Fibroblast of lung (primary cell): ENCODE measurements around the gene PDGFA. TPM values are rescaled to one million over a fixed set of nuclear protein-coding genes. Genes with fewer than 3 reads are reported as not detected.

Experiments used
- DNase-seq, 2 donors: peaks; one replicate each; pipeline versions ENCODE4 v3.0.0 to v3.0.0-alpha.2; 2010; ENCODE audit warnings: low read depth in 2 of 2
- H2AFZ ChIP-seq: 2 replicates; pipeline ENCODE4 v1.5.1; 2012; ENCODE audit warnings: low read length, control low read depth, inconsistent platforms
- H3K27ac ChIP-seq: 2 replicates; pipeline ENCODE4 v1.5.1; 2011; ENCODE audit warnings: low read length, control low read depth; ENCODE audit not compliant: insufficient read depth
- H3K27me3 ChIP-seq: 2 replicates; pipeline ENCODE4 v1.5.1; 2011; ENCODE audit warnings: mild to moderate bottlenecking, low read length; ENCODE audit not compliant: control insufficient read depth, insufficient read depth
- H3K36me3 ChIP-seq: 2 replicates; pipeline ENCODE4 v1.5.1; 2011; ENCODE audit warnings: low read length; ENCODE audit not compliant: control insufficient read depth, insufficient read depth
- H3K4me1 ChIP-seq: 2 replicates; pipeline ENCODE4 v1.5.1; 2011; ENCODE audit warnings: low read length; ENCODE audit not compliant: control insufficient read depth, insufficient read depth; ENCODE audit errors: extremely low read depth
- H3K4me2 ChIP-seq: 2 replicates; pipeline ENCODE4 v1.5.1; 2011; ENCODE audit warnings: low read length, control low read depth; ENCODE audit not compliant: insufficient read depth; ENCODE audit errors: extremely low read depth
- H3K4me3 ChIP-seq, 4 experiments: fragments of 200-600 bp in 1 of 4; sonication (generic) in 1 of 4; replicated peaks in 1 of 4; 2 replicates each; pipeline ENCODE4 v1.5.1; 2011 to 2016; ENCODE audit warnings: low read length in 4 of 4, low read depth in 3 of 4, mild to moderate bottlenecking in 3 of 4, control low read depth in 2 of 4, inconsistent platforms in 1 of 4, mixed read lengths in 1 of 4; ENCODE audit not compliant: insufficient read depth in 1 of 4; ENCODE audit errors: control extremely low read depth in 1 of 4
- H3K79me2 ChIP-seq: 2 replicates; pipeline ENCODE4 v1.5.1; 2012; ENCODE audit warnings: mild to moderate bottlenecking, low read length, inconsistent platforms; ENCODE audit not compliant: control insufficient read depth, insufficient read depth
- H3K9ac ChIP-seq: 2 replicates; pipeline ENCODE4 v1.5.1; 2011; ENCODE audit warnings: mild to moderate bottlenecking, low read length, control low read depth; ENCODE audit not compliant: insufficient read depth
- H3K9me3 ChIP-seq: 2 replicates; pipeline ENCODE4 v1.5.1; 2012; ENCODE audit warnings: low read depth, low read length; ENCODE audit not compliant: control insufficient read depth, insufficient read depth
- H4K20me1 ChIP-seq: 2 replicates; pipeline ENCODE4 v1.5.1; 2011; ENCODE audit warnings: low read length; ENCODE audit not compliant: control insufficient read depth, insufficient read depth; ENCODE audit errors: extremely low read depth
- EZH2 ChIP-seq: IDR thresholded peaks from 2 replicates; pipeline ENCODE4 v1.5.1; 2012; ENCODE audit warnings: low read length, control low read depth, mild to moderate bottlenecking; ENCODE audit errors: missing control alignments
- polyA plus RNA-seq, 2 donors: library from polyadenylated mRNA; depleted of rRNA in 1 of 2; stranded (reverse) in 1 of 2; unstranded in 1 of 2; fragments of >200 nt; gene quantifications; 2 replicates each; pipeline ENCODE4 v1.2.1, GENCODE V29; 2011 to 2012; ENCODE audit warnings: missing spikeins in 1 of 2
- total RNA-seq: library from RNA; depleted of rRNA; stranded (reverse); fragments of >200 nt; gene quantifications from 2 replicates; pipeline ENCODE4 v1.2.1, GENCODE V29; 2014
- TF ChIP-seq, protein P1 (sequence below), 2 donors: IDR thresholded peaks in 1 of 2; conservative IDR thresholded peaks in 1 of 2; 1 replicate in 1 of 2; 2 replicates in 1 of 2; pipeline ENCODE4 v1.5.1; 2011 to 2012; ENCODE audit warnings: low read length in 2 of 2, control low read depth in 1 of 2, inconsistent platforms in 1 of 2, low read depth in 1 of 2, mild to moderate bottlenecking in 1 of 2

Gene PDGFA
- total and polyA plus RNA-seq, 2 donors (not counting 1 experiment from before 2014, with no cell fraction given) = 13.5 to 16.9 TPM

DNA sequence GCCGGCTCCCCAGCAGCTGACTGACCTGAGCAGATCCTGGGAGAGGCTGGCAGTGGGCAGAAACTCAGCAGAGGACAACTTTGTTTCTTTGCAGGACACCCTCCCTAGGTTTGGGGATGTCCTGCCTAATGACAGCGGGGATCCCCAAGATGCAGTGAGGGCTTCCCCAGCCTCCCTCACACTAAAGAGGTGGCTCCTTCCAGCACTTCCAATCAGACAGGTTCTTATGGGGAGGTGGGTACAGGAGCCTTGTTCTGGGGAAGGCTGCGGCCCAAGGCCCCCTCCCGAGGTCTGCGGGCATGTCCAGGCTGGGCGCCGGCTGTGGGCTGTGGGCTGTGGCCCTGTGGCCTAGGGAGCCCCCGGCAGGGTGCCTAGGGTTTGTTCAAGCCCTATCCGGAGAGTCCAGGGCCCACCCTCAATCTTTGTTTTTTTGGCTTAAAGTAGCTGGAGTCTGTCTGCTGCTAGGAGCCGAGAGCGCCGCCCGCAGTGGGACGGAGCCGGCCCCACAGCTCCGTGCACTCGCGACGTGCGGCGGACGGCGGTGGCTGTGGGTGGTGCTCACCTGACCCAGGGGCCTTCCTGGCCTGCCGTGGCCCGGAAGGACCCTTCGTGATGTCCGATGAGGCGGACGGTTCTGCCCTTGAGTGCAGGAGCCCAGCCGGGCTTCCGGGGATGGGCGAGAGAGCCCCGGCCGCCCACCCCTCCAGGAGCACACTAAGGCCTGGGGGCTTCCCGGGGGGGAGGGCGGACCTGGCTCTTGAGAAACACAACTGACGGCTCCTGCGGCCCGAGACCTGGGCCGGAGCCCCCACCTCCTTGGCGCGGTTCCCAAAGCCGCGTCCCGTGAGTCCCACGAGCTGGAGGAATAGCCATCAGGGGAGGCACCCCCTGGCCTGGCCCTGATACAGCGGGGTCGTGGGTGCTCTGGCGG is 57.2 kb downstream of the PDGFA start:
- H3K27ac ChIP-seq = no peak overlapping the region

DNA sequence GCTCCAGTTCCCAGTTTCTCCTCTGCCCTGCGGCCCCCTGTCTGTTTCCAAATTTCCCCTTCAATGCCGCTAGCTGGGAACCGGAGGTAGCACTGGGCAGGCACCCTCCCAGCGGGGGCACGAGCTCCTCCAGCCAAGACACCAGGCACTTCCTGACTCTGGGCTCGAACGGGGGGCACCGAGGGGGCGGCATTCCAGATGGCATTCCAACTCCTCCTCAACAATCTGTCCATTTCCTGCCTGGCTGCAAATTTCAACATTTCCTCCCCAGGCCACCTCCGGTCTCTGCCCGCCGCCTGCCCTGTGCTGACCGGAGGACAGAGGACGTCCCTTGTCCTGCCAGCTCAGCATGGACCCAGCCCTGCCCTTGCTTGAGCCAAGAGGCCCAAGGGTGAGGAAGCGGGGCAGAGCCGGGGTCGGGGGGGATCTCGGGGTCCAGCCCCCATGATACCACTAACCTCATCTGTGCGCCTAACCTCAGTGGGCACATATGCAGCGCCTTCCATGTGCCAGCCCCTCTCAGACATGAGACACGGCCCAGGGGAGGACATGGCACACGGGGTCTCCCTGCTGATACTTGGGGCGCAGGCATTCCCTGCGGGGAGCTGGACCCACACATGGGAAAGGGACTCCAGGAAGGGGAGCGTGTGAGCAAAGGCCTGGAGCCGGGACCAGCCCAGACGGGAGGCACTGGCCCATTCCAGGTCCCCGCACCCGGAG is 58.0 kb downstream of the PDGFA start:
- TF ChIP-seq, protein P1, sequence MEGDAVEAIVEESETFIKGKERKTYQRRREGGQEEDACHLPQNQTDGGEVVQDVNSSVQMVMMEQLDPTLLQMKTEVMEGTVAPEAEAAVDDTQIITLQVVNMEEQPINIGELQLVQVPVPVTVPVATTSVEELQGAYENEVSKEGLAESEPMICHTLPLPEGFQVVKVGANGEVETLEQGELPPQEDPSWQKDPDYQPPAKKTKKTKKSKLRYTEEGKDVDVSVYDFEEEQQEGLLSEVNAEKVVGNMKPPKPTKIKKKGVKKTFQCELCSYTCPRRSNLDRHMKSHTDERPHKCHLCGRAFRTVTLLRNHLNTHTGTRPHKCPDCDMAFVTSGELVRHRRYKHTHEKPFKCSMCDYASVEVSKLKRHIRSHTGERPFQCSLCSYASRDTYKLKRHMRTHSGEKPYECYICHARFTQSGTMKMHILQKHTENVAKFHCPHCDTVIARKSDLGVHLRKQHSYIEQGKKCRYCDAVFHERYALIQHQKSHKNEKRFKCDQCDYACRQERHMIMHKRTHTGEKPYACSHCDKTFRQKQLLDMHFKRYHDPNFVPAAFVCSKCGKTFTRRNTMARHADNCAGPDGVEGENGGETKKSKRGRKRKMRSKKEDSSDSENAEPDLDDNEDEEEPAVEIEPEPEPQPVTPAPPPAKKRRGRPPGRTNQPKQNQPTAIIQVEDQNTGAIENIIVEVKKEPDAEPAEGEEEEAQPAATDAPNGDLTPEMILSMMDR (conservative IDR thresholded peaks at IDR 0.05 in 1 of 2, IDR thresholded peaks at IDR 0.05 in 1 of 2; ENCODE audit: low read depth in 1 of 2, low read length in 2 of 2) = no peak
- DNase-seq = peak in 1 of 2 donors; percentile 41
- H3K4me2 ChIP-seq = no peak overlapping the region
- no peaks in the 10 kb centered on the region for H4K20me1 ChIP-seq
- H3K36me3 ChIP-seq = no peaks in the 10 kb centered on the region
- H3K4me3 ChIP-seq = no peak overlapping the region
- H3K79me2 ChIP-seq = no peaks in the 10 kb centered on the region
- H3K4me1 ChIP-seq = peaks cover 5% of the 10 kb centered on the region
- no peaks in the 10 kb centered on the region for H3K27me3 ChIP-seq
- no peaks in the 10 kb centered on the region for H3K9me3 ChIP-seq
- no peak overlapping the region for H2AFZ ChIP-seq
- no peak overlapping the region for H3K27ac ChIP-seq
- no peak overlapping the region for H3K9ac ChIP-seq

More for the DNA sequence above, 57.2 kb downstream of the PDGFA start:
- TF ChIP-seq, protein P1 (conservative IDR thresholded peaks at IDR 0.05 in 1 of 2, IDR thresholded peaks at IDR 0.05 in 1 of 2; ENCODE audit: low read depth in 1 of 2, low read length in 2 of 2) = no peak
- TF ChIP-seq EZH2 = no peak
- H3K27me3 ChIP-seq = no peaks in the 10 kb centered on the region
- H4K20me1 ChIP-seq = no peaks in the 10 kb centered on the region
- no peak overlapping the region for H3K4me3 ChIP-seq
- H3K4me2 ChIP-seq = no peak overlapping the region
- no peak for DNase-seq
- H3K79me2 ChIP-seq = no peaks in the 10 kb centered on the region
- H3K9me3 ChIP-seq = no peaks in the 10 kb centered on the region
- no peak overlapping the region for H2AFZ ChIP-seq
- H3K9ac ChIP-seq = no peak overlapping the region
- no peaks in the 10 kb centered on the region for H3K36me3 ChIP-seq
- peaks cover 5% of the 10 kb centered on the region for H3K4me1 ChIP-seq

DNA sequence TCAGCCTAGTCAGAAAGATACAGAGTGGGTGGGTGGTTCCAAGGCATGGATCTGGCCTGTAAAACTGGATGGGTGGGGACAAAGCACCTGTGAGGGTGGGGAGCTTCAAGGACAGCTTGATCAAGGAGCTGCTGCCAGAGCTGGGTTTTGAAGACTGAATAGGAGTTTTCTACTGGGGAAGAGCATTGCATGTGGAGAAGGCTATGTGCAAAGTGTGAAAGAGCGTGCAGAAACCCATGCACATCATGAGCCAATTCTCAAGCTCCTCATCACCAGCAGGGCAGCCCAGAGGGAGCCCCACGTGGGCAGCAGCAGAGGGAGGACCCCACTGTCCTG is 58.6 kb downstream of the PDGFA start:
- no peak overlapping the region for H2AFZ ChIP-seq
- no peaks in the 10 kb centered on the region for H3K36me3 ChIP-seq
- H4K20me1 ChIP-seq = no peaks in the 10 kb centered on the region
- TF ChIP-seq, protein P1 (conservative IDR thresholded peaks at IDR 0.05 in 1 of 2, IDR thresholded peaks at IDR 0.05 in 1 of 2; ENCODE audit: low read depth in 1 of 2, low read length in 2 of 2) = no peak
- TF ChIP-seq EZH2 = no peak
- H3K9ac ChIP-seq = no peak overlapping the region
- H3K9me3 ChIP-seq = no peaks in the 10 kb centered on the region
- no peak overlapping the region for H3K4me3 ChIP-seq
- no peak for DNase-seq
- peaks cover 5% of the 10 kb centered on the region for H3K4me1 ChIP-seq
- H3K27ac ChIP-seq = no peak overlapping the region
- H3K4me2 ChIP-seq = no peak overlapping the region
- no peaks in the 10 kb centered on the region for H3K79me2 ChIP-seq
- no peaks in the 10 kb centered on the region for H3K27me3 ChIP-seq
